ENCODE measurements around the gene TNNT1. TPM values are rescaled to one million over a fixed set of nuclear protein-coding genes. Genes with fewer than 3 reads are reported as not detected.

The TNNT1 gene
- total RNA-seq, 1 donor from 2014 or later, result 140 TPM

GRCh38 chr19:55133639-55134444 lies 15.2 kb downstream of the TNNT1 start:
- H3K36me3 ChIP-seq, result peaks cover 11% of the 10 kb centered on the region
- peaks cover 54% of the 10 kb centered on the region for H3K27me3 ChIP-seq (ENCODE audit: low read depth)
- intact Hi-C loops (cut with micrococcal nuclease), result no loop called here
- DNase-seq, result no peak
- H3K4me3 ChIP-seq, result no peak overlapping the region
- no peak overlapping the region for H3K27ac ChIP-seq (replicated peaks)
- no peaks in the 10 kb centered on the region for H3K9me3 ChIP-seq (replicated peaks)
- no peaks in the 10 kb centered on the region for H3K4me1 ChIP-seq
- no peak for TF ChIP-seq CTCF (IDR thresholded peaks at IDR 0.05; ENCODE audit: borderline replicate concordance)

- intact Hi-C loops (cut with micrococcal nuclease), result no loop called here
- Histone ChIP-seq H3K36me3 (peaks cover 11% of the 10 kb centered on the region), H3K4me1 (no peaks in the 10 kb centered on the region), H3K27me3 (ENCODE audit: low read depth) (peaks cover 42% of the 10 kb centered on the region), H3K9me3 (replicated peaks) (no peaks in the 10 kb centered on the region), H3K4me3 (no peak overlapping the region), H3K27ac (replicated peaks) (no peak overlapping the region)
- DNase-seq, result no peak
- peak; percentile 15 for TF ChIP-seq CTCF (IDR thresholded peaks at IDR 0.05; ENCODE audit: borderline replicate concordance)
These were observed 16.4 kb downstream of the TNNT1 start for GRCh38 chr19:55132453-55133129.

- Histone ChIP-seq H3K27ac (replicated peaks) (no peak overlapping the region), H3K9me3 (replicated peaks) (no peaks in the 10 kb centered on the region), H3K4me3 (no peak overlapping the region), H3K4me1 (no peaks in the 10 kb centered on the region), H3K27me3 (ENCODE audit: low read depth) (peaks cover 33% of the 10 kb centered on the region), H3K36me3 (peaks cover 7% of the 10 kb centered on the region)
- no peak for TF ChIP-seq CTCF (IDR thresholded peaks at IDR 0.05; ENCODE audit: borderline replicate concordance)
- intact Hi-C loops (cut with micrococcal nuclease), result no loop called here
- DNase-seq, result no peak
These were observed 17.6 kb downstream of the TNNT1 start for GRCh38 chr19:55131421-55131820.

- intact Hi-C loops (cut with micrococcal nuclease), result no loop called here
- H3K4me3 ChIP-seq, result peak overlapping the region; percentile 98
These were observed 30.0 kb downstream of the TNNT1 start for GRCh38 chr19:55119053-55119452.

More at GRCh38 chr19:55119053-55119452, 30.0 kb downstream of the TNNT1 start:
- DNase-seq, result no peak
- peak overlapping the region; percentile 95 for H3K27ac ChIP-seq (replicated peaks)
- H3K4me1 ChIP-seq, result peaks cover 42% of the 10 kb centered on the region
- H3K27me3 ChIP-seq (ENCODE audit: low read depth), result no peaks in the 10 kb centered on the region
- H3K36me3 ChIP-seq, result no peaks in the 10 kb centered on the region
- H3K9me3 ChIP-seq (replicated peaks), result no peaks in the 10 kb centered on the region
- TF ChIP-seq CTCF (IDR thresholded peaks at IDR 0.05; ENCODE audit: borderline replicate concordance), result no peak
